Measurements from ENCODE around the gene DTX3L. TPM values are rescaled to one million over a fixed set of nuclear protein-coding genes. Genes with fewer than 3 reads are reported as not detected.

DTX3L gene
- total RNA-seq, 1 donor from 2014 or later = 82.2 TPM

DNA sequence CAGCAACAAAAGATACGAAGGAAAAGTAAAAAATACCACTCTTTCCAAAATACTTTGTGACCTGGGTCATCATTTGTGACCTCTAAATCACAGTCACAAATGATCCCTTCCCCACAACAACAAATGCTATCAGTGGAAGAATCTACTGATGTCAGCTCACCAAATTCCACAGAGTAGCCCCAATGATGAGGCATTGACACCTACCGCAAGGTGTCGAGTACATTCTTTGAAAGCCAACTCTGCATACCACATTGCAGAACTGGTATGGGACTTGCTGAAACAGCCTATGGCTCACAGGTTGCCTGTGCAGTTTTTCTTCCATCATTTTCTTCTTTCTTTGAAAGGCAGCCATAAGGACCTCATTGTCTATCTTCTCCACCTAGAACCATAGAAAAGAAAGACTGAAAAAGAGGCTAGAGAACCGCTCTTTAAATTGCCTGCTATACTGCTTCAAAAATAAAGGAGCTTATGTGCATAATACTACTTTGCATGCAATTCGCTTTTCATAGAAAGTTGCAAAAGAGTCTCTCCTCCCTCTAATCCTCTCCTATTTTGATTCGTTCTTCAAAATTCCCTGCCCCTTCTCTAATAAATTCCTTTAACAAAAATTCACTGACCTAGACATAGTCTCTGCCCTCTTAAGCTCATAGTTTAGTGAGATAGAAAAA is 28.0 kb upstream of the DTX3L start:
- TF ChIP-seq, protein P1, sequence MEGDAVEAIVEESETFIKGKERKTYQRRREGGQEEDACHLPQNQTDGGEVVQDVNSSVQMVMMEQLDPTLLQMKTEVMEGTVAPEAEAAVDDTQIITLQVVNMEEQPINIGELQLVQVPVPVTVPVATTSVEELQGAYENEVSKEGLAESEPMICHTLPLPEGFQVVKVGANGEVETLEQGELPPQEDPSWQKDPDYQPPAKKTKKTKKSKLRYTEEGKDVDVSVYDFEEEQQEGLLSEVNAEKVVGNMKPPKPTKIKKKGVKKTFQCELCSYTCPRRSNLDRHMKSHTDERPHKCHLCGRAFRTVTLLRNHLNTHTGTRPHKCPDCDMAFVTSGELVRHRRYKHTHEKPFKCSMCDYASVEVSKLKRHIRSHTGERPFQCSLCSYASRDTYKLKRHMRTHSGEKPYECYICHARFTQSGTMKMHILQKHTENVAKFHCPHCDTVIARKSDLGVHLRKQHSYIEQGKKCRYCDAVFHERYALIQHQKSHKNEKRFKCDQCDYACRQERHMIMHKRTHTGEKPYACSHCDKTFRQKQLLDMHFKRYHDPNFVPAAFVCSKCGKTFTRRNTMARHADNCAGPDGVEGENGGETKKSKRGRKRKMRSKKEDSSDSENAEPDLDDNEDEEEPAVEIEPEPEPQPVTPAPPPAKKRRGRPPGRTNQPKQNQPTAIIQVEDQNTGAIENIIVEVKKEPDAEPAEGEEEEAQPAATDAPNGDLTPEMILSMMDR (IDR thresholded peaks at IDR 0.05) = no peak
- no peak for ATAC-seq
- no peak for DNase-seq
- Histone ChIP-seq H3K36me3 (peaks cover 98% of the 10 kb centered on the region), H3K4me1 (peaks cover 5% of the 10 kb centered on the region), H3K9me3 (no peaks in the 10 kb centered on the region), H3K27me3 (ENCODE audit: low read depth) (no peaks in the 10 kb centered on the region), H3K4me3 (no peak overlapping the region), H3K27ac (no peak overlapping the region)
- intact Hi-C loops (cut with DNase I) = no loop called here

DNA sequence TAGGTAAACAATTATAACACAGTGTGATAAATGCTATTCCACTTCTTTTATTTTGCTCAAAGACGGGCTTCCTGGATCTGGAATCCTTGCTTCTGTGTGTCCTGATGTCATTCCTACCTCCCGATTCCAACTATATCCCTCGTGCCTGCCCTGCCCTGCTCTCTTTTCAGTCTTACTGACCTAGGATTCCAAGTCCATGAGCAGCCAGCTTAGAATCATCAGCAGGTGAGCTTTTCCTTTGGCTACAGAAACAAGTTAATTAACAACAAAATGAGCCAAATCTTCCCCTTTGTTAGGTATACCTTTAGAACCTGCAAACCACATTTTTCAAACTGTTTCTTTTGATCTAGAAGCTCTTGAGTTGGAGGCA is 27.5 kb upstream of the DTX3L start:
- Histone ChIP-seq H3K27me3 (ENCODE audit: low read depth) (no peaks in the 10 kb centered on the region), H3K36me3 (peaks cover 98% of the 10 kb centered on the region), H3K27ac (no peak overlapping the region), H3K9me3 (no peaks in the 10 kb centered on the region), H3K4me1 (peaks cover 5% of the 10 kb centered on the region), H3K4me3 (no peak overlapping the region)
- DNase-seq = no peak
- TF ChIP-seq, protein P1 (IDR thresholded peaks at IDR 0.05) = no peak
- ATAC-seq = no peak
- intact Hi-C loops (cut with DNase I) = no loop called here

DNA sequence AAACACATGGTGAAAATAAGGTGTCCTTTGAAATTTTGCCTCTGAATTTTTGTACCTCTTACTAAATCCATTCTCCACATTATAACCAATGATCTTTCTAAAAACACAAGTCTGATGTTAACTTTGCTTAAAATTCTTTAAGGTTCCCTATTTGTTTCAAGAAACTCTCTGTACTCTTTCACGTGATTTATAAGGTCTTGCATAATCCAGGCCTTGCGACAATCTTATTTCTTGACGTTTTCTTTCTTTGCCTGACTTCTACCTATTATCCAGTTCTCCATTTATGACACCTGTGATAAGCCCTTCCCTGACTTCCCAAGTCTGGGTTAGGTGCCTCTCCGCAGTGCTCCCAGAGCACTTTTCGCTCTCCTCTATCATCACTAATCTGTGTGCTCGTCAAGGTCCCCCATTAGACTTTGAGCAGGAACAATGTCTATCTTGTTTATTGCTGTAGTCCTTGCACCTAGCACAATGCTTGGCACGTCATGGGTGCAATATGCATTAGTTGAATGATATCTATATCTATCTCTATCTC is 25.1 kb upstream of the DTX3L start:
- Histone ChIP-seq H3K27me3 (ENCODE audit: low read depth) (no peaks in the 10 kb centered on the region), H3K27ac (no peak overlapping the region), H3K36me3 (peaks cover 95% of the 10 kb centered on the region), H3K4me3 (no peak overlapping the region), H3K4me1 (peaks cover 5% of the 10 kb centered on the region), H3K9me3 (no peaks in the 10 kb centered on the region)
- ATAC-seq (no peak), DNase-seq (no peak)
- intact Hi-C loops (cut with DNase I) = no loop called here
- TF ChIP-seq, protein P1 (IDR thresholded peaks at IDR 0.05) = no peak

DNA sequence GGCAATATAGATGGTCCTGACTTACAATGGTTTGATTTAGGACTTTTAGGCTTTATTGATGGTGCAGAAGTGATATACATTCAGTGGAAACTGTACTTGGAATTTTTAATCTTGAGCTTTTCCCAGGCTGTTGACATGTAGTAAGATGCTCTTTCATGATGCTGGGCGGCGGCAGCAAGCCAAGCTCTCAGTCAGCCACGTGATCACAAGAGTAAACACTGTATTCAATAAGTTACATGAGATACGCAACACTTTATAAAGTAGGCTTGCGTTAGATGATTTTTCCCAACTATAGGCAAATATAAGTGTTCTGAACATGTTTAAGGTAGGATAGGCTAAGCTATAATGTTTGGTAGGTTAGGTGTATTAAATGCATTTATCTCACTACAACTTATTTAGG is 18.0 kb upstream of the DTX3L start:
- Histone ChIP-seq H3K36me3 (peaks cover 95% of the 10 kb centered on the region), H3K4me3 (no peak overlapping the region), H3K4me1 (no peaks in the 10 kb centered on the region), H3K27me3 (ENCODE audit: low read depth) (no peaks in the 10 kb centered on the region), H3K27ac (no peak overlapping the region), H3K9me3 (no peaks in the 10 kb centered on the region)
- TF ChIP-seq, protein P1 (IDR thresholded peaks at IDR 0.05) = no peak
- intact Hi-C loops (cut with DNase I) = no loop called here
- ATAC-seq = no peak
- DNase-seq = no peak

DNA sequence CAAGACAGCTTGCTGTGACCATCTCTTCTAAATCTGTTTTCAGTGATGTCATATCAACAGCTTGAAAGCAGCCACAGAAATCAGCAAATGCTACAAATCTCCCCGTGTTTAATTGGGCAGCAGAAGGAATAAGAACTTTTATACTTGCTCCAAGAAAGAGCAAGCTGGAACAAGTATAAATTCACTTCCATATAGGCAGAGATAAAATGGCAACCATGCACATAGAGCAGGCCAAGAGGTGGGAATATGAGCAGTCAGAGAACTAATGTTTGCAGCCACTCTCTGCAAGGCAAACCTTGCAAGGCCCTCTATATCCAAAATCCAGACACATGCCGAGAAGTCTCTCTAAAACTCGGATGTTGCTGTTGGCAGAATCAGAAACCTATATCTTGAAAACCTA is 16.1 kb upstream of the DTX3L start:
- intact Hi-C loops (cut with DNase I) = no loop called here
- DNase-seq (no peak), ATAC-seq (no peak)
- TF ChIP-seq, protein P1 (IDR thresholded peaks at IDR 0.05) = no peak
- no peak overlapping the region for H3K4me3 ChIP-seq
- no peaks in the 10 kb centered on the region for H3K27me3 ChIP-seq (ENCODE audit: low read depth)
- no peak overlapping the region for H3K27ac ChIP-seq
- peaks cover 97% of the 10 kb centered on the region for H3K36me3 ChIP-seq
- H3K9me3 ChIP-seq = no peaks in the 10 kb centered on the region
- no peaks in the 10 kb centered on the region for H3K4me1 ChIP-seq
